Astrocyte (in vitro differentiated cells and primary cell): ENCODE data around the gene THRA. TPM values are rescaled to one million over a fixed set of nuclear protein-coding genes. Genes with fewer than 3 reads are reported as not detected.

Experiments used
- DNase-seq: peaks from one replicate; pipeline ENCODE4 v3.0.0-alpha.2; 2010; ENCODE audit warnings: low read depth
- FAIRE-seq: peaks from 2 replicates; lab custom pipeline; 2011; peaks lifted over from hg19 to GRCh38; lab: Jason Lieb, UNC
- H2AFZ ChIP-seq: 2 replicates; pipeline ENCODE4 v1.6.0; 2012; ENCODE audit warnings: low read depth, low read length, inconsistent platforms
- H3K27ac ChIP-seq: 2 replicates; pipeline ENCODE4 v1.5.1; 2011; ENCODE audit warnings: low read depth, low read length, inconsistent platforms
- H3K27me3 ChIP-seq: 2 replicates; pipeline ENCODE4 v1.6.0; 2011; ENCODE audit warnings: low read length, inconsistent platforms; ENCODE audit not compliant: insufficient read depth
- H3K36me3 ChIP-seq: 2 replicates; pipeline ENCODE4 v1.5.1; 2011; ENCODE audit warnings: low read length, inconsistent platforms; ENCODE audit not compliant: insufficient read depth
- H3K4me1 ChIP-seq: 2 replicates; pipeline ENCODE4 v1.5.1; 2011; ENCODE audit warnings: low read length, inconsistent platforms; ENCODE audit not compliant: insufficient read depth
- H3K4me2 ChIP-seq: 2 replicates; pipeline ENCODE4 v1.6.0; 2012; ENCODE audit warnings: low read length, inconsistent platforms
- H3K4me3 ChIP-seq: 2 replicates; pipeline ENCODE4 v1.5.1; 2011; ENCODE audit warnings: low read depth, mild to moderate bottlenecking, low read length, inconsistent platforms; ENCODE audit not compliant: insufficient read depth
- H3K79me2 ChIP-seq: 2 replicates; pipeline ENCODE4 v1.6.0; 2012; ENCODE audit warnings: mild to moderate bottlenecking, low read length, inconsistent platforms; ENCODE audit not compliant: insufficient read depth
- H3K9ac ChIP-seq: 2 replicates; pipeline ENCODE4 v1.6.0; 2012; ENCODE audit warnings: mild to moderate bottlenecking, low read length, inconsistent platforms
- H3K9me3 ChIP-seq: 2 replicates; pipeline ENCODE4 v1.5.1; 2012; ENCODE audit warnings: low read depth, mild to moderate bottlenecking, low read length, inconsistent platforms; ENCODE audit not compliant: insufficient read depth
- H4K20me1 ChIP-seq: 2 replicates; pipeline ENCODE4 v1.6.0; 2012; ENCODE audit warnings: low read length, inconsistent platforms; ENCODE audit not compliant: insufficient read depth
- H3K27ac Mint-ChIP-seq: one replicate; pipeline ENCODE4 v1.8.0; 2021; ENCODE audit warnings: mild to moderate bottlenecking, mixed read lengths; ENCODE audit not compliant: unreplicated experiment
- H3K27me3 Mint-ChIP-seq: one replicate; pipeline ENCODE4 v1.8.0; 2021; ENCODE audit warnings: low read depth, mixed read lengths; ENCODE audit not compliant: unreplicated experiment
- H3K36me3 Mint-ChIP-seq: one replicate; pipeline ENCODE4 v1.8.0; 2021; ENCODE audit warnings: low read depth, mixed read lengths; ENCODE audit not compliant: unreplicated experiment
- H3K4me1 Mint-ChIP-seq: one replicate; pipeline ENCODE4 v1.8.0; 2021; ENCODE audit warnings: low read depth, mixed read lengths; ENCODE audit not compliant: unreplicated experiment
- H3K4me3 Mint-ChIP-seq: one replicate; pipeline ENCODE4 v1.8.0; 2021; ENCODE audit warnings: mild to moderate bottlenecking, moderate library complexity, mixed read lengths; ENCODE audit not compliant: unreplicated experiment
- H3K9me3 Mint-ChIP-seq: one replicate; pipeline ENCODE4 v1.8.0; 2021; ENCODE audit warnings: mild to moderate bottlenecking, mixed read lengths; ENCODE audit not compliant: unreplicated experiment
- CTCF ChIP-seq: IDR thresholded peaks from 2 replicates; pipeline ENCODE4 v1.5.1; 2011; ENCODE audit warnings: low read depth, mild to moderate bottlenecking, inconsistent platforms, low read length, moderate library complexity; ENCODE audit not compliant: insufficient read depth
- EZH2 ChIP-seq: IDR thresholded peaks from 2 replicates; pipeline ENCODE4 v1.6.1; 2012; ENCODE audit warnings: mild to moderate bottlenecking, low read length, inconsistent platforms; ENCODE audit not compliant: insufficient read depth
- total RNA-seq: library from RNA; stranded (reverse); gene quantifications from 2 replicates; pipeline ENCODE4 v1.2.1, GENCODE V29; 2021

Gene THRA
- total RNA-seq, 1 donor from 2014 or later, result 16.7 TPM

GRCh38 chr17:40106760-40107521 is 44.2 kb downstream of the THRA start:
- Histone ChIP-seq H3K4me3 (no peak overlapping the region), H3K27ac (no peak overlapping the region)
- H3K4me3 Mint-ChIP-seq, result peak overlapping the region; percentile 31

GRCh38 chr17:40107522-40108174 is 44.9 kb downstream of the THRA start:
- TF ChIP-seq EZH2, result no peak
- no peak for TF ChIP-seq CTCF
- H3K4me2 ChIP-seq, result peak overlapping the region; percentile 76
- H3K36me3 Mint-ChIP-seq, result no peaks in the 10 kb centered on the region
- peak overlapping the region; percentile 53 for H3K9ac ChIP-seq
- DNase-seq (no peak), FAIRE-seq (no peak)
- H3K4me3 Mint-ChIP-seq, result peak overlapping the region; percentile 31
- H3K27me3 Mint-ChIP-seq, result peaks cover 3% of the 10 kb centered on the region
- no peaks in the 10 kb centered on the region for H3K36me3 ChIP-seq
- H3K79me2 ChIP-seq, result no peaks in the 10 kb centered on the region
- peak overlapping the region; percentile 69 for H3K27ac Mint-ChIP-seq
- H3K4me3 ChIP-seq, result no peak overlapping the region
- peak overlapping the region; percentile 79 for H2AFZ ChIP-seq
- peaks cover 58% of the 10 kb centered on the region for H3K4me1 ChIP-seq
- no peaks in the 10 kb centered on the region for H4K20me1 ChIP-seq
- no peaks in the 10 kb centered on the region for H3K9me3 Mint-ChIP-seq
- H3K4me1 Mint-ChIP-seq, result peaks cover 71% of the 10 kb centered on the region
- peak overlapping the region; percentile 61 for H3K27ac ChIP-seq
- no peaks in the 10 kb centered on the region for H3K27me3 ChIP-seq
- no peaks in the 10 kb centered on the region for H3K9me3 ChIP-seq

More at GRCh38 chr17:40106760-40107521, 44.2 kb downstream of the THRA start:
- Histone ChIP-seq H3K4me2 (peak overlapping the region; percentile 76), H3K36me3 (no peaks in the 10 kb centered on the region), H3K4me1 (peaks cover 51% of the 10 kb centered on the region), H3K79me2 (no peaks in the 10 kb centered on the region), H3K9me3 (no peaks in the 10 kb centered on the region), H4K20me1 (no peaks in the 10 kb centered on the region), H3K9ac (peak overlapping the region; percentile 13), H2AFZ (no peak overlapping the region), H3K27me3 (no peaks in the 10 kb centered on the region)
- H3K4me1 Mint-ChIP-seq, result peaks cover 66% of the 10 kb centered on the region
- peaks cover 3% of the 10 kb centered on the region for H3K27me3 Mint-ChIP-seq
- no peak overlapping the region for H3K27ac Mint-ChIP-seq
- TF ChIP-seq CTCF (no peak), EZH2 (no peak)
- no peaks in the 10 kb centered on the region for H3K9me3 Mint-ChIP-seq
- H3K36me3 Mint-ChIP-seq, result no peaks in the 10 kb centered on the region
- FAIRE-seq (no peak), DNase-seq (no peak)
